Measurements from ENCODE around the gene LRRC49. TPM values are rescaled to one million over a fixed set of nuclear protein-coding genes. Genes with fewer than 3 reads are reported as not detected.
A peak's percentile ranks its signal among the peaks of the same experiment; 100 is the strongest.
"Not testable (repeated sequence)": the region's sequence is repeated elsewhere in the genome, so short reads cannot be mapped to it uniquely, and the experiment has no call there.

The LRRC49 gene
- total RNA-seq, 1 donor from 2014 or later, result 6.8 TPM

- Histone ChIP-seq H3K4me3 (ENCODE audit: insufficient read depth, low read depth, low read length) (no peak overlapping the region), H3K4me2 (ENCODE audit: low read length) (no peak overlapping the region), H3K9ac (ENCODE audit: low read length) (no peak overlapping the region), H3K27ac (ENCODE audit: low read depth, low read length) (peak overlapping the region; percentile 76), H3K4me1 (ENCODE audit: insufficient read depth, low read length) (peaks cover 17% of the 10 kb centered on the region), H3K79me2 (ENCODE audit: insufficient read depth, low read length) (no peaks in the 10 kb centered on the region), H4K20me1 (ENCODE audit: insufficient read depth, low read length) (no peaks in the 10 kb centered on the region), H3K9me3 (ENCODE audit: insufficient read depth, low read depth, low read length) (no peaks in the 10 kb centered on the region), H3K27me3 (ENCODE audit: insufficient read depth, low read length) (no peaks in the 10 kb centered on the region), H3K36me3 (ENCODE audit: insufficient read depth, low read length) (no peaks in the 10 kb centered on the region), H2AFZ (ENCODE audit: low read depth, low read length) (no peak overlapping the region)
- peak; percentile 22 for DNase-seq (ENCODE audit: low read depth)
- peaks cover 2% of the 10 kb centered on the region for H3K9me3 Mint-ChIP-seq (ENCODE audit: unreplicated experiment)
- H3K27ac Mint-ChIP-seq (ENCODE audit: unreplicated experiment), result peak overlapping the region; percentile 20
- H3K27me3 Mint-ChIP-seq (ENCODE audit: low read depth, unreplicated experiment), result no peaks in the 10 kb centered on the region
- FAIRE-seq, result peak; percentile 66
- no peak overlapping the region for H3K4me3 Mint-ChIP-seq (ENCODE audit: unreplicated experiment)
- peaks cover 19% of the 10 kb centered on the region for H3K4me1 Mint-ChIP-seq (ENCODE audit: low read depth, unreplicated experiment)
- peaks cover 2% of the 10 kb centered on the region for H3K36me3 Mint-ChIP-seq (ENCODE audit: low read depth, unreplicated experiment)
- no peak for TF ChIP-seq EZH2 (IDR thresholded peaks at IDR 0.05; ENCODE audit: insufficient read depth, low read length)
- TF ChIP-seq CTCF (IDR thresholded peaks at IDR 0.05; ENCODE audit: insufficient read depth, low read depth, low read length), result no peak
These were observed 149.8 kb downstream of the LRRC49 start for GRCh38 chr15:71042356-71042922.

- H3K36me3 Mint-ChIP-seq (ENCODE audit: low read depth, unreplicated experiment), result no peaks in the 10 kb centered on the region
- peaks cover 19% of the 10 kb centered on the region for H3K4me1 Mint-ChIP-seq (ENCODE audit: low read depth, unreplicated experiment)
- H3K27me3 Mint-ChIP-seq (ENCODE audit: low read depth, unreplicated experiment), result no peaks in the 10 kb centered on the region
- FAIRE-seq, result no peak
- no peak overlapping the region for H3K4me2 ChIP-seq (ENCODE audit: low read length)
- H3K27ac Mint-ChIP-seq (ENCODE audit: unreplicated experiment), result no peak overlapping the region
- TF ChIP-seq EZH2 (IDR thresholded peaks at IDR 0.05; ENCODE audit: insufficient read depth, low read length), result no peak
- H3K9me3 ChIP-seq (ENCODE audit: insufficient read depth, low read depth, low read length), result no peaks in the 10 kb centered on the region
- H3K4me1 ChIP-seq (ENCODE audit: insufficient read depth, low read length), result peaks cover 21% of the 10 kb centered on the region
- peaks cover 2% of the 10 kb centered on the region for H3K9me3 Mint-ChIP-seq (ENCODE audit: unreplicated experiment)
- H3K79me2 ChIP-seq (ENCODE audit: insufficient read depth, low read length), result no peaks in the 10 kb centered on the region
- no peak overlapping the region for H3K9ac ChIP-seq (ENCODE audit: low read length)
- H3K4me3 ChIP-seq (ENCODE audit: insufficient read depth, low read depth, low read length), result no peak overlapping the region
- peak overlapping the region; percentile 76 for H3K27ac ChIP-seq (ENCODE audit: low read depth, low read length)
- H3K27me3 ChIP-seq (ENCODE audit: insufficient read depth, low read length), result no peaks in the 10 kb centered on the region
- peak; percentile 68 for DNase-seq (ENCODE audit: low read depth)
- H4K20me1 ChIP-seq (ENCODE audit: insufficient read depth, low read length), result no peaks in the 10 kb centered on the region
- no peaks in the 10 kb centered on the region for H3K36me3 ChIP-seq (ENCODE audit: insufficient read depth, low read length)
- H2AFZ ChIP-seq (ENCODE audit: low read depth, low read length), result no peak overlapping the region
- no peak overlapping the region for H3K4me3 Mint-ChIP-seq (ENCODE audit: unreplicated experiment)
These were observed 150.7 kb downstream of the LRRC49 start for GRCh38 chr15:71043373-71043772.

GRCh38 chr15:71044006-71044405 lies 151.4 kb downstream of the LRRC49 start:
- H3K9ac ChIP-seq (ENCODE audit: low read length), result peak overlapping the region; percentile 24
- no peaks in the 10 kb centered on the region for H4K20me1 ChIP-seq (ENCODE audit: insufficient read depth, low read length)
- H3K9me3 Mint-ChIP-seq (ENCODE audit: unreplicated experiment), result peaks cover 2% of the 10 kb centered on the region
- DNase-seq (ENCODE audit: low read depth) (peak; percentile 73), FAIRE-seq (peak; percentile 78)
- peak overlapping the region; percentile 15 for H3K4me2 ChIP-seq (ENCODE audit: low read length)
- H3K36me3 ChIP-seq (ENCODE audit: insufficient read depth, low read length), result no peaks in the 10 kb centered on the region
- no peak overlapping the region for H3K4me3 ChIP-seq (ENCODE audit: insufficient read depth, low read depth, low read length)
- no peaks in the 10 kb centered on the region for H3K9me3 ChIP-seq (ENCODE audit: insufficient read depth, low read depth, low read length)
- H2AFZ ChIP-seq (ENCODE audit: low read depth, low read length), result no peak overlapping the region
- peaks cover 25% of the 10 kb centered on the region for H3K4me1 ChIP-seq (ENCODE audit: insufficient read depth, low read length)
- no peak overlapping the region for H3K27ac Mint-ChIP-seq (ENCODE audit: unreplicated experiment)
- H3K27me3 ChIP-seq (ENCODE audit: insufficient read depth, low read length), result no peaks in the 10 kb centered on the region
- no peak overlapping the region for H3K4me3 Mint-ChIP-seq (ENCODE audit: unreplicated experiment)
- H3K27me3 Mint-ChIP-seq (ENCODE audit: low read depth, unreplicated experiment), result no peaks in the 10 kb centered on the region
- no peak for TF ChIP-seq EZH2 (IDR thresholded peaks at IDR 0.05; ENCODE audit: insufficient read depth, low read length)
- no peak for TF ChIP-seq CTCF (IDR thresholded peaks at IDR 0.05; ENCODE audit: insufficient read depth, low read depth, low read length)
- H3K36me3 Mint-ChIP-seq (ENCODE audit: low read depth, unreplicated experiment), result no peaks in the 10 kb centered on the region
- H3K4me1 Mint-ChIP-seq (ENCODE audit: low read depth, unreplicated experiment), result peaks cover 23% of the 10 kb centered on the region
- H3K79me2 ChIP-seq (ENCODE audit: insufficient read depth, low read length), result no peaks in the 10 kb centered on the region
- peak overlapping the region; percentile 76 for H3K27ac ChIP-seq (ENCODE audit: low read depth, low read length)

GRCh38 chr15:71046146-71046545 lies 153.5 kb downstream of the LRRC49 start:
- H2AFZ ChIP-seq (ENCODE audit: low read depth, low read length); H3K4me3 Mint-ChIP-seq (ENCODE audit: unreplicated experiment); H3K27ac Mint-ChIP-seq (ENCODE audit: unreplicated experiment); H3K79me2 ChIP-seq (ENCODE audit: insufficient read depth, low read length); H3K9me3 Mint-ChIP-seq (ENCODE audit: unreplicated experiment); FAIRE-seq; H3K36me3 Mint-ChIP-seq (ENCODE audit: low read depth, unreplicated experiment); H3K27ac ChIP-seq (ENCODE audit: low read depth, low read length); H3K4me3 ChIP-seq (ENCODE audit: insufficient read depth, low read depth, low read length); H3K27me3 ChIP-seq (ENCODE audit: insufficient read depth, low read length); H3K27me3 Mint-ChIP-seq (ENCODE audit: low read depth, unreplicated experiment); H3K4me2 ChIP-seq (ENCODE audit: low read length); H3K9ac ChIP-seq (ENCODE audit: low read length); H3K9me3 ChIP-seq (ENCODE audit: insufficient read depth, low read depth, low read length); H4K20me1 ChIP-seq (ENCODE audit: insufficient read depth, low read length); H3K36me3 ChIP-seq (ENCODE audit: insufficient read depth, low read length): not testable (repeated sequence)
- peaks cover 37% of the 10 kb centered on the region for H3K4me1 Mint-ChIP-seq (ENCODE audit: low read depth, unreplicated experiment)
- H3K4me1 ChIP-seq (ENCODE audit: insufficient read depth, low read length), result peaks cover 42% of the 10 kb centered on the region
- DNase-seq (ENCODE audit: low read depth), result peak; percentile 68

Measured in astrocyte (in vitro differentiated cells and primary cell).